Liver (tissue), 4 donors: ENCODE measurements around the gene PITRM1. TPM values are rescaled to one million over a fixed set of nuclear protein-coding genes. Genes with fewer than 3 reads are reported as not detected.

Experiments used
- polyA plus RNA-seq, 2 donors: library from polyadenylated mRNA; stranded (reverse) in 1 of 2; unstranded in 1 of 2; fragments of 200-250 nt in 1 of 2; fragments of >200 nt in 1 of 2; fragmentation: Nextera tagmentation in 1 of 2; extraction: Ambion mirVana in 1 of 2; gene quantifications; one replicate each; pipeline versions ENCODE4 v1.2.1 to v1.2.3, GENCODE V29; 2013 to 2015
- total RNA-seq, 2 donors: library from RNA; depleted of rRNA; stranded (reverse); fragments of >200 nt; gene quantifications; one replicate each; pipeline ENCODE4 v1.2.3, GENCODE V29; 2014
- donor health status: healthy.
- donor health status: healthy.
- donor health status: healthy.

Gene PITRM1
- total and polyA plus RNA-seq, 4 donors: 21.1 to 43.1 (median 27.7) TPM

Other genes starting within 250 kb of the PITRM1 start
- gene PFKP, start 105.2 kb downstream of the PITRM1 start, total RNA-seq: 1 to 10 TPM; 3.0 to 5.0 TPM
- 1 to 10 TPM; 1.1 to 2.6 TPM for gene PFKP, start 105.2 kb downstream of the PITRM1 start, polyA plus RNA-seq